Uterus (tissue), 4 donors: Measurements from ENCODE around the gene CELA2B. TPM values are rescaled to one million over a fixed set of nuclear protein-coding genes. Genes with fewer than 3 reads are reported as not detected.
"Not testable (repeated sequence)": the region's sequence is repeated elsewhere in the genome, so short reads cannot be mapped to it uniquely, and the experiment has no call there.

Source experiments
- DNase-seq, 2 donors: peaks; one replicate each; pipeline ENCODE4 v3.0.0-alpha.2; 2019 to 2020
- H3K27ac ChIP-seq, 2 donors: fragments of 200-600 bp; sonication (generic); 1 replicate in 1 of 2; 2 replicates in 1 of 2; pipeline ENCODE4 v1.5.1; 2016 to 2018
- H3K27me3 ChIP-seq, 2 donors: fragments of 200-600 bp; sonication (generic); one replicate each; pipeline ENCODE4 v1.5.1; 2018 to 2019; ENCODE audit warnings: control low read depth in 1 of 2
- H3K36me3 ChIP-seq, 2 donors: fragments of 200-600 bp; sonication (generic); one replicate each; pipeline ENCODE4 v1.5.1; 2019; ENCODE audit warnings: control low read depth in 1 of 2
- H3K4me1 ChIP-seq, 2 donors: fragments of 200-600 bp; sonication (generic); one replicate each; pipeline ENCODE4 v1.5.1; 2018 to 2019; ENCODE audit warnings: control low read depth in 1 of 2
- H3K4me3 ChIP-seq, 2 donors: fragments of 200-600 bp; sonication (generic); 1 replicate in 1 of 2; 2 replicates in 1 of 2; pipeline ENCODE4 v1.5.1; 2018 to 2019; ENCODE audit warnings: mild to moderate bottlenecking in 1 of 2
- H3K9me3 ChIP-seq, 2 donors: fragments of 200-600 bp; sonication (generic); one replicate each; pipeline ENCODE4 v1.5.1; 2019; ENCODE audit warnings: control low read depth in 1 of 2
- POLR2A ChIP-seq, 2 donors: fragments of 450-650 bp; IDR thresholded peaks; one replicate each; pipeline ENCODE4 v1.6.1; 2016; ENCODE audit warnings: antibody characterized with exemption in 2 of 2, mild to moderate bottlenecking in 1 of 2, moderate library complexity in 1 of 2
- intact Hi-C: fragments of 100-400 bp; cut with DNase I; formaldehyde crosslinking; loops from one replicate; pipeline ENCODE4 v1.15.1; 2023; ENCODE audit warnings: low total_unique reads
- total RNA-seq, 4 donors: library from RNA; depleted of rRNA in 3 of 4; stranded (reverse); fragments of >200 nt in 3 of 4; gene quantifications; one replicate each; pipeline versions ENCODE4 v1.1.0 to v1.2.4, GENCODE V29; 2014 to 2023
- TF ChIP-seq, protein P1 (sequence below), 4 experiments: fragments of 200-600 bp in 2 of 4; fragments of 450-650 bp in 2 of 4; sonication (generic) in 2 of 4; IDR thresholded peaks; one replicate each; pipeline ENCODE4 v1.5.1; 2016 to 2019; ENCODE audit warnings: antibody characterized with exemption in 4 of 4, mild to moderate bottlenecking in 2 of 4, moderate library complexity in 1 of 4
- donor health status: DM: yes; HTN: yes; CAD: no.

Gene CELA2B
- total RNA-seq, 4 donors from 2014 or later, result not detected

DNA sequence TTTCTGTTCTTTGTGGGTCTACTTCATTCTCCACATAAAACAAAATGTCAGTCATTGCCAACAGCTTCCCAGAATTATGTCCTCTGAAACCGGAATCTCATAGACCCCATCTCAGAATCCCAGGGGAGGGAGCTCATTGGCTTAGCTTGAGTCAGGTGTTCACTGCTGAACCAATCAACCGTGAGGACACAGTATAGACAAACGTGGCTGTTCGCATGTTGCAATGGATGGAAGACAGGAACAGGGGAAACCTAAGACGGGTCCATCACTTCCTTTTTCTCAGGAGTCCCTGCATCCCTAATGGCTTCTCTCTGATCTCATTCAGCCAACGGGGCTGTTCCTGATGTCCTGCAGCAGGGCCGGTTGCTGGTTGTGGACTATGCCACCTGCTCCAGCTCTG lies 10.2 kb upstream of the CELA2B start:
- intact Hi-C loops, result no loop called here
- Histone ChIP-seq H3K9me3 (no peaks in the 10 kb centered on the region), H3K27me3 (no peaks in the 10 kb centered on the region), H3K36me3 (no peaks in the 10 kb centered on the region), H3K4me1 (no peaks in the 10 kb centered on the region), H3K27ac (no peak overlapping the region), H3K4me3 (no peak overlapping the region)
- DNase-seq, result no peak
- TF ChIP-seq, protein P1, sequence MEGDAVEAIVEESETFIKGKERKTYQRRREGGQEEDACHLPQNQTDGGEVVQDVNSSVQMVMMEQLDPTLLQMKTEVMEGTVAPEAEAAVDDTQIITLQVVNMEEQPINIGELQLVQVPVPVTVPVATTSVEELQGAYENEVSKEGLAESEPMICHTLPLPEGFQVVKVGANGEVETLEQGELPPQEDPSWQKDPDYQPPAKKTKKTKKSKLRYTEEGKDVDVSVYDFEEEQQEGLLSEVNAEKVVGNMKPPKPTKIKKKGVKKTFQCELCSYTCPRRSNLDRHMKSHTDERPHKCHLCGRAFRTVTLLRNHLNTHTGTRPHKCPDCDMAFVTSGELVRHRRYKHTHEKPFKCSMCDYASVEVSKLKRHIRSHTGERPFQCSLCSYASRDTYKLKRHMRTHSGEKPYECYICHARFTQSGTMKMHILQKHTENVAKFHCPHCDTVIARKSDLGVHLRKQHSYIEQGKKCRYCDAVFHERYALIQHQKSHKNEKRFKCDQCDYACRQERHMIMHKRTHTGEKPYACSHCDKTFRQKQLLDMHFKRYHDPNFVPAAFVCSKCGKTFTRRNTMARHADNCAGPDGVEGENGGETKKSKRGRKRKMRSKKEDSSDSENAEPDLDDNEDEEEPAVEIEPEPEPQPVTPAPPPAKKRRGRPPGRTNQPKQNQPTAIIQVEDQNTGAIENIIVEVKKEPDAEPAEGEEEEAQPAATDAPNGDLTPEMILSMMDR (IDR thresholded peaks at IDR 0.05), result no peak
- no peak for TF ChIP-seq POLR2A (IDR thresholded peaks at IDR 0.05)

DNA sequence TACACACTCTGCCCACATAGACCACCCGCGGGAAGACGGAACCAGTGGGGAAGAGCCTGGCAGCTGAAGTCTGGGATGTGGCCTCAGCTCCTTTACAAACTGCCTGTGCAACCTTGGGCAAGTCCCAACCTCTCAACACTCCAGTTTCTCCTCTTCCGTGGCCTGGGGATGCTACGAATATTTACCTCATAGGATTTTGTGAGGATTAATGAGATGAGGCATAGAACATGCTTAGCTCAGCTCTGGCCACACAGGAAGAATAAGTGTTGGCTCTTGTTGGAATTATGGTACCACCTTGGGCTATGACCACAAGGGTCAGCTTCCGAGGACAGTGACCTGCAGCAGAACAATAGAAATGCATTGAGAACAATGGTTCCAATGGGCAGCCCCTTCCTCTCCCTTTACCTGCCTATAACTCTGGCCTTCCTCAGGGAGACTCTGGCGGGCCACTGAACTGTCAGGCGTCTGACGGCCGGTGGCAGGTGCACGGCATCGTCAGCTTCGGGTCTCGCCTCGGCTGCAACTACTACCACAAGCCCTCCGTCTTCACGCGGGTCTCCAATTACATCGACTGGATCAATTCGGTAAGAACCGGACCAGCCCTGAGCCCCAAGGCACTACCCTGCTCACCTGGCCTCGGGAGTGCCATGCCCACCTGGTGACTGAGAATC lies 8.8 kb upstream of the CELA2B start:
- H3K4me1 ChIP-seq, intact Hi-C loops: not testable (repeated sequence)

DNA sequence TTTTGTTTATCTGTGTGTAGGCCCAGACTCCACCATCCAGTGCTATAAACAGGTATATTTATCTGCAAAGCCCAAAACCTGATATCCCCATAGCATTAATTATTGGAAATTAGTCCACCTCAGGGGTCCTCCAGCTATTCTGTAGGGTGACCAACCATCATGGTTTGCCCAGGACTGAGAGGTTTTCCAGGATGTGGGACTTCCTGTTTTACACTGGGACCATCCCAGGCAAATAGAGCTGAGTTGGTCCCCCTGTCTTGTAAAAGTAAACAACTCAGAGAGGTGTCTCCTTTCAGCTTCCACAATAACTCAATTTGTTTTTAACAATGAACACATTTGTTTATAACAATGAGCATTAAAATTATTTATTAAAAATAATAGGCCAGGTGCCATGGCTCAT lies 7.8 kb upstream of the CELA2B start:
- Histone ChIP-seq H3K27me3 (no peaks in the 10 kb centered on the region), H3K4me3 (no peak overlapping the region), H3K36me3 (no peaks in the 10 kb centered on the region), H3K27ac (no peak overlapping the region), H3K4me1 (no peaks in the 10 kb centered on the region), H3K9me3 (no peaks in the 10 kb centered on the region)
- TF ChIP-seq, protein P1 (IDR thresholded peaks at IDR 0.05), result no peak
- TF ChIP-seq POLR2A (IDR thresholded peaks at IDR 0.05), result no peak
- intact Hi-C loops, result no loop called here
- no peak for DNase-seq

More for the DNA sequence above, 8.8 kb upstream of the CELA2B start:
- not testable (repeated sequence) for DNase-seq, H3K9me3 ChIP-seq, H3K36me3 ChIP-seq, H3K27me3 ChIP-seq, H3K27ac ChIP-seq, H3K4me3 ChIP-seq

DNA sequence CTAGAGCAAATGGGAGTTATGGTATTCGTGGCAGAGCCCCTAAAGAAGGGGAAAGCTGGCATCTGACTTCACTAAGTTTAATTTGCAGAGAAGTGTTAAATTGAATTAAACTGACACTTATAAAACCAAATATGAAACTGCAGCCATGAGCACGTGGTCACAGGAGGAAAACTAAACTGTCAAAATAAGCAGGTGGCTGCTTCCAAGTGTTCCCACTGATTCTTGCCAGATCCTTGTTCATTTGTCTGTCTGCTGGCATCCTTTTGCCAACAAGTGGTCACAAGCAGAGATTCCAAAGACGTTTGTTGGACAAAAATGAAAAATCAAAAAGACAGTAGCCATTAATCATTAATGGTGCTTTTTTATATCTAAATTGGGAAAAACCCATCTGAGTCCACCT lies 6.5 kb upstream of the CELA2B start:
- no peak for TF ChIP-seq POLR2A (IDR thresholded peaks at IDR 0.05)
- TF ChIP-seq, protein P1 (IDR thresholded peaks at IDR 0.05), result no peak
- no peaks in the 10 kb centered on the region for H3K27me3 ChIP-seq
- no peak overlapping the region for H3K27ac ChIP-seq
- intact Hi-C loops, result no loop called here
- H3K9me3 ChIP-seq, result no peaks in the 10 kb centered on the region
- H3K4me1 ChIP-seq, result no peaks in the 10 kb centered on the region
- H3K36me3 ChIP-seq, result no peaks in the 10 kb centered on the region
- no peak for DNase-seq
- no peak overlapping the region for H3K4me3 ChIP-seq

DNA sequence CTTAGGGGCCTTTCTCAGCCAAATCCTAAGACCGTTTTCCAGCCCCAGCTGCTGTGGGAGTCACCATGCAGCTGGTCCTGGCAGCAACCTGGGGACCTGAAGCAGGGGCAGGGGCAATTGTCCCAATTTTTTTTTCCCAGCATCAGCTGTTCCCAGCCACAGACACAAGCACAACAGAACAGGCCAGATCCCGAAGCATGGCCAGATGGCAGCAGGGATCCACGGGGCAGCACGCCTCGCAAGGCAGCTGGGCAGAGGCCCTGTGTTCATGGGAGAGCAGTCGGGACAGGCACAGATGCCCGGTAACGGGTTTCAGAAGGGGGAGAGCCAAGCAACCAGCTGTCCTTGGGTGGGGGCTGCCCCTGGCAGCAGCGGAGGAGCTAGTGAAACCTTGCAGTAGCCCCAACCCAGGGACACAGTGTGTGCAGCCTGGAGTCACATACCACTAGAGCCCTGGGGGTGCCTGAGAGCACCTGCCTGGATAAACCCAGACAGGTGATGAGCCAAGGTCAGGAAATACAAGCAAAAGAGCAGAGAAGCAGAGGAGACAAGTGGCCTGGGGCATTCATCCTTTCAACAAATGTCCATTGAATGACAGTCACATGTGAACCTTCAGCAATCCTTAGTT lies 6.0 kb upstream of the CELA2B start:
- H3K27ac ChIP-seq, H3K36me3 ChIP-seq, H3K27me3 ChIP-seq, H3K9me3 ChIP-seq, H3K4me1 ChIP-seq, DNase-seq, H3K4me3 ChIP-seq, intact Hi-C loops: not testable (repeated sequence)

DNA sequence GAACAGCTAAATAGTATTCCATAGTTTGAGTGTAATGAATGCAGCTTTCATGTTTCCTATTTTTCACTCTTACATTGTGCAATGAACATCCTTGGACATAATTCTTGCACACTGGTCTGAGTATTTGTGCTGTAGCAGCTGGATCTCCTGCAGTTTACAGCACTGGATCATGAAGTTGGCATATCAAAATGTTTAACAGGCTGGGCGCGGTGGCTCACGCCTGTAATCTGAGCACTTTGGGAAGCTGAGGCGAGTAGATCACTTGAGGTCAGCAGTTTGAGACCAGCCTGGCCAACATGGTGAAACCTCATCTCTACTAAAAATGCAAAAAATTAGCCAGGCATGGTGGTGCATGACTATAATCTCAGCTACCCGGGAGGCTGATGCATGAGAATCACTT lies 4.8 kb upstream of the CELA2B start:
- intact Hi-C loops, H3K4me1 ChIP-seq, DNase-seq, H3K36me3 ChIP-seq, H3K9me3 ChIP-seq, H3K27ac ChIP-seq, H3K4me3 ChIP-seq, H3K27me3 ChIP-seq: not testable (repeated sequence)

DNA sequence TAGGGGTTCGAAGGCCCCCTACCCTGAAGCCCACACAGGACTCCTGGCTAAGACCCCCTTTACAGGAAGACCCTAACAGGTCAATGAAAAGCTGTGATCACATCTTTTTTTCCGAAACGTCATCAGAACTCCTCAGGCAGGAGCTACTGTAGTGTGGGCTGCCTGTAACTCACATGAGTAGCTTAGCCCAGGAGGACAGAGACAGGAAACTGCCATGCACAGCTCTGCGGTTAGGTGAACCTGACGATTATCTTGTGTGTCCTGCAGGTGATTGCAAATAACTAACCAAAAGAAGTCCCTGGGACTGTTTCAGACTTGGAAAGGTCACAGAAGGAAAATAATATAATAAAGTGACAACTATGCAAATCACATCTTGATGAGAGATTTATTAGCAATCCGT lies 4.2 kb upstream of the CELA2B start:
- H3K4me1 ChIP-seq, H3K9me3 ChIP-seq, H3K27me3 ChIP-seq, H3K4me3 ChIP-seq, intact Hi-C loops, H3K27ac ChIP-seq, H3K36me3 ChIP-seq, DNase-seq: not testable (repeated sequence)
